ENCODE data around the gene CCER1.
A peak's percentile ranks its signal among the peaks of the same experiment; 100 is the strongest.

The CCER1 gene

DNA sequence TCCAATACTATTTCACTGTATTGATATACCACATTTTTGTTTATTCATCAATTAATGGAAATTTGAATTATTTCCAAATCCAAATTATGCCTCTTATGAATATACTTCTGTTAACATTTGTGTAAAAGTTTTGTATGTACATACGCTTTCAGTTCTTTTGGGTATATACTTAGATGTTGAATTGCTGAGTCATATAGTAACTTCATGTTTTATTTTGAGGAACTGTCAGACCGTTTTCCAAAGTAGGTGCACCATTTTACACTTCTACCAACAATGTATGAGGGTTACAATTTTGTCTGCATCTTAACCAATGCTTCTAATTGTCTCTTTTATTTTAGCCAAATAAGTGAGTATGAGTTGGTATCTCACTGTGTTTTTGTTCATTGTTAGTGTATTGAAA, 10.2 kb upstream of the CCER1 start:
- no peak for DNase-seq (ENCODE audit: low spot score)

DNA sequence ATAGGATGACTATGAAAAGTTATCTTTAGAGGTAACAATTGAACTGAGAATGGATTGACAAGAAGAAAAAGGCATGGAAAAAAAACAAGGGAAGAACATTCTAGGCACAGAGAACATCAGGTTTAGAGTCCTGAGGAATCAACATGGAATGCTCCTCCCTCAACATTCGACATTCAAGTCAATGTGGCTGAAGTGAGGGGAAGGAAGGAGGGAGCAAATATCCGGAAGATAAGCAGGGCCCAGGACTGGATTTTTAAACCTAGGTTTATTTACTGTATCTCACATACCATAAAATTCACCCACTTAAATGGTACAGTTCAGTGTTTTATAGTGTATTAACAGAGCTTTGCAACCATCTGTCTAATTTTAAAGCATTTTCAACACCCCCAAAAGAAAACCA, 9.6 kb upstream of the CCER1 start:
- no peak for DNase-seq (ENCODE audit: low spot score)

DNA sequence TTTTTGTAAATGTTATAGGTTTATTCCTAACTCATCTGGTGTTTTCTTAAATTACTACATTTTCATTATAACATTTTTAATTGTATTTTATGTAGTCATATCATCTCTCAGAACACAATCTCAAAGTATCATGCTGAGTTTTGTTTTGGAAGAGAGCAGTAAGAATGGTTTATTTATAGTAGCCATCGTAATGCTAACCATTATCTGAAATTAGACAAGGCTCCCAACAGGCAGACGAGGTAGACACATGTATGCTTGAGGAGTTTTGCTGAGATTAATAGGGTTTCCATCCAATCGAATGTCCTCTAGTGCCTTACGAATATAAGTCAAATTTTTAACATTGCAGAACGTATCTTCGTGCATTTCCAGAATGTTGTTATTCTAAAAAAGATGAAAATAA, 9.0 kb upstream of the CCER1 start:
- DNase-seq (ENCODE audit: low spot score), result no peak

DNA sequence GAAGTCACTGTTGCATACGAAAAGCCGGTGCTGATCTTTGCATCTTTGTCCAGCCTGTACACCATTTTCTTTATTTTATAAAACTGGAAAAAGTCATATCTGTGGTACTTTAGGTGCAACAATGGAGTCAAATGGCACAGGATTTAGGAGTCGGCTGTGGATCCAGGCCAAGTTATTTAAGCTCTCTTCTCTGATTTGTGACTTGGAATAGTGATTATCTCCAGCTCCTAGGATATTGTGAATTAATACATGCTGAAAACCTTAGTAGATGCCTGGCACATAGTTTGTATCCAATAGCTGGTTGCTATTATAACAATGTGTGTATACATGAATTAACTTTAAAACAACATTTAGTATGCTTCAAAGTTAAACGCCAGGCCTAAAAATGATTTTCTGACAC, 6.2 kb upstream of the CCER1 start:
- DNase-seq (ENCODE audit: low spot score), result no peak

DNA sequence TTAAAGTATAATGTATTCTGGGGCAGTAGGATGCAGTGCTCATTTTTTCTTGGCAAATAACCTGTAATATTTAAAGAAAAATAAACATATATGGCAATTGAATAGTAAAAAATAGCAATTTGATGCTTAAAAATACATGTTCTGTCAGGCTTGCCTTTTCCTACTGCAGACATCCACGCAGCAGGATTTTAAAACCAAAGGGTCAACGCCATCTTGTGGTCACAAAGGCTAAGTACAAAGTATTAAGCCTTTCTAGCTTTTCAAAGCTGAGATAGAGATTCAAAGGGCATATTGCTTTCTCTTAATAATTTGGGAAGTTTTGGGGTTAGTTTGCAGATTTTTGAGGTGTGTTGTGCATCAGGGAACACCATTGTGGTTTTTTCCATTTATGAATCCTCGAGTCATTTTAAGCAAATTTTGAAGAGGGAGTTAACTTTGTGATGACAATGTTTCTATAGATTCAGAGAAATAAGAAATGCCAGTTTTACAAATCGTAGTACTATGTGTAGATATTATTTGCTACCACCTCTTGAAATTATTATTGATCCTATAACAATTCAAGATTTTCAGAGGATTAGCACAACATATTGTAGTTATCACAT, 4.7 kb upstream of the CCER1 start:
- DNase-seq (ENCODE audit: low spot score), result peak; percentile 9

DNA sequence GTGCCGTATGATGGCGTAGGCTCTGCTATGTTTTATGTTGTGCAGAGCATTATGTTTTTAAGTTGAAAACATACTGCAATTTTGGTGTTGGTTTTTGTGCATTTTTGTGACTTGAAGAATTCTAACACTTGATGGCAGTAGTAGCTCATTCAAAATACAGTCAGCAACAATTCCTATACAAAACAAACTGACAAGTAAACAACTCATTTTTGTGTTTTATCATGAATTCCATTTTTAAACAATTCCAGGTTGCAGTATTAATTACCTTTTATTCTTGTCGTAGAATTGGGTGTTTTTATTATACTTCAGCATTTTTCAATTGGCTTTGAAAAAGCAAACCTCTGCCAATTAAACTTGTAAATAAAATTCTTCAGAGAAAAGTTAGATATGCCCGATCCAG, 4.1 kb upstream of the CCER1 start:
- DNase-seq (ENCODE audit: low spot score), result no peak

DNA sequence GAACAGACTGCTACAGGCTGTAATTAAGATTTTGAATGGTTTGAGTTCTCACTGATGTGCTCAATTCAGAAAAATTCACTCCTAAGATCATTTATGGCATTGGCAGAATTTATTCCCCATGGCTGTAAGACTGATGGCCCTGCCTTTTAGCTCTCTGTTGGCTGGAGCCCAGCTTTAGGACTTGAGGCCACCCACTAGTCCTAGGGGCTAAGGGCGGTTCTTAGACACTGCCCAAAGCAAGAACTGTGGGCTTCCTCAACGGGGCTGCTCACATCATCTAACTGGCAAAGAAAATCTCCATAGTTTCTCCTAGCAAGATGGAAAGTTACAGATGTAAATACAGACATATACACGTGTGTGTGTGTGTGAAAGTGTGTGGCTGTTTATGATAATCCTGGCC, 3.4 kb upstream of the CCER1 start:
- DNase-seq (ENCODE audit: low spot score), result no peak

DNA sequence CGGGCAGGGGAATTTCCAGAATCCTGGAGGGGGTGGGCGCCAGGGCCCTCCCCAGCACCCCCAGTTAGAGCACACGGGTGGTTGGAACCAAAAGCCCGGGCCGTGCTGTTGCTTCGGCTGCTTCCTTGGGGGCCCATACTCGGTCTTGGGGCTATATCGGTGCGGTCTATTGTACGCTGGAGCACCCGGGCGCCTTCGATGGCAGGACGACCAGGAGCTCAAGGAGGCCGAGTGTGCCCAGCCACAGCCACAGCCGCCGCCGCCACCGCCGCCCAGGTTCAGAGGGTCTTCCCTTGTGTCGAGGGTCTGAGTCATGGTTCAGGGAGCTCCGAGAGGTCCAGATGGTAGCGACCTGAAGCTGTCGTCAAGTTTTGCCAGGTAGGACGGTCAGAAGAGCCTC, 548 bp downstream of the CCER1 start:
- DNase-seq (ENCODE audit: low spot score), result no peak

DNA sequence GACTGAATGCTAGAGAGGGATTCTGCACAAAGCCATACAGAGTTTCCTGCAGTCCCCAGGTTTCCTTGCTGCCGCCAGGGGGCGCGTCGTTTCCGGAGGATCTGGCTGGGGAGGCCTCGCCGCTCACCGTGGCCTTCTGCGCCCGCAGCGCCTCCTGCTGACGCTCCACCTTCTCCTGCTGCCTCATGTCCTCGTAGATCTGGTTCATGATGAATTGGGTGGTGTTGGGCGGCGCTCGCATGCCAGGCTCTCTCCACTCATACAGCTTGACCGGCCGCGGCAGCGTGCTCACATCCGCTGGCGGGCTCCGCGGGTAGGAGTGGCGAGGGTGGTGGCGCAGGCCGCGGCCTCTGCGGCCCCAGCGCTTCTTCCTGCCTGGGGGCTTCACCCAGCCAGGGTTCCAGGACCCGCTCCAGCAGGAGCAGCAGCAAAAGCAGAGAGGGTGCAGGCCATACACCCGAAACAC, 987 bp downstream of the CCER1 start:
- peak; percentile 27 for DNase-seq (ENCODE audit: low spot score)

DNA sequence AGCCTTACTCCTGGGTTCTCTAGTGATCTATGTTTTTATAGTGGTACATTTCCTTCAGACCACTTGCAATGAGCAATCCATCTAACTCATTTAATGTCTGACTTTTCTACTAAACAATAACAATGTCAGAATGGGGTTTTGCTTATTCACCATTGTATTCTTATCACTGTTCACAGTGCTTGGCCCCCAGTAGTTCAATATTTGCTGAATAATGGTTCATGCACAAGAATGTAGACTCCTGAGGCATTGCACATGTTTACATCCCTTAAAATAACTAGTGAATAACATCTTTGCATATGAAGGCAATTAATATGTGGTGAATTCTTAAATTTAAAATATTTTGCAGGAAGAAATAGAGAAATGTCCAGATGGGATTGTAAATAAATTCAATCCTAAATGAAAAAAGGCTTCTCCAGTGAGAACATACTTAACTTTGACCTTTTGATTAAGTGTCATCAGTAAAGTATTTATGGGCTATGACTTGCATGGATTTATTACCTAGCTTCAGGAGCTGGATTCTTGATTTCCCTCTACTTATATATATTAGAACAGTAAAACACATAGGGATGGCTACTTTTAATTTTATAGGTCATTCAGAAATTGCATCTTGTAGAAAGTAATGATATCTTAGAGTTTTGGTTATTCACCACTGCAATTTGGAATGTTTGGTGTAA, 3.4 kb downstream of the CCER1 start:
- no peak for DNase-seq (ENCODE audit: low spot score)

DNA sequence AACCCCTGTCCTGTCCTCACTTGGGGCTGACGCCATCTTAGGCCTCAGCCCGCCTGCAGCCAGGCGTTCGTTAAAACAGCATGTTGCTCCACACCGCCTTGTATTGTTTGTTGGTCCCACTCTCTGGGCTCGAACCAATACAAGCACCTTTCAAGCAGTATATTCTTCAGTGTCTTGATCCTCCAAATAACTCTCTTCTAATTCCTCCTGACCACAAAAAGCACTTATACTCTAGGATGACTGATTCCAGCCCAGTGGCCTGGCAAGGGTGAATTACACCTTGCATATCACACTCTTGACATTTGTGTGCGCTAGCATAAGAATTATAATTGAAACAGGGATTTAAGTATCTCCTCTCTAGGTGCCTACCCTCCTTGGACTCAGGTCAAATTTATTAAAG, 7.1 kb downstream of the CCER1 start:
- no peak for DNase-seq (ENCODE audit: low spot score)

DNA sequence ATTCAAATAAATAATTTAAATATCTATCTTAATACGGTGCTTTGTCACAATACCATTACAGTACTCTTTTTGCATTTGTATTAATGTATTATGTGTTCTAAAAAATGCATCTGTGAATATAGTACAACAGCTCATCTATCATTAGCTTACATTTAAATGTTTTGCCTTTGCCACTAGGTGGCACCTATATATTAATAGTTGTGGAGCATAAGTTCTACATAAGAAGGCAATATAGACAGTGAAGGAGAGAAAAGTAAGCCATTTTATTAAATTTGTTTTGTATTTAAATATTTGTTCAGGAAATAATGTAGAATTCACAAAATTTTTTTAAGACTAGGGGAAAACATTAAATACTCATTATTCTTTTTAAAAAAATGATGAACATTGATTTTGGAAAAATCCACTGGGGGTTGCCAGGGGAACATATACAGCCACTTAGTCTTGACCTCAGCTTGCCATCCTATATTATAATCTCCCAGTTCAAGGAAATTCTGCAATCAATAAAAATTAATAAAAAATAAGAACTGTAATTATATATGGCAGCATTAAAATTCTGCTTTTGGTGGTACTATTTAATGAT, 9.8 kb downstream of the CCER1 start:
- peak; percentile 15 for DNase-seq (ENCODE audit: low spot score)

DNA sequence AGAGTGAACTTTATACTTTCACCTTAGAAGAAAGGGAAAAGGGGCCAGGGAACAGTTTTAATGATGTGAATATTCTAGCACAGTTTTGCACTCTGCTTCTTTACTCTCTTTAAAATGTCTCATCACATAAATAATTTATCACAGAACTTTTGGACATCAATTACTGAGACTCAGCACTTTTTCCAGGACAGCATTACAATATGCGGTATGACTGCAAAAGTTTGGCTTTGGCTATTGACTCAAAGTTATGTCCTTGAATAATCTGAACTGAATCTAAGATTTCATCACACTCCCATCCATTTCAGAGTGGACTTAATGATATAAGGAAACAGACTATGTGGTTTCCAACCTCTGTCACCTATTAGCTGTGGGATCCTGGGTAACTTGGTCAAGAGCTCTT, 11.7 kb downstream of the CCER1 start:
- no peak for DNase-seq (ENCODE audit: low spot score)

DNA sequence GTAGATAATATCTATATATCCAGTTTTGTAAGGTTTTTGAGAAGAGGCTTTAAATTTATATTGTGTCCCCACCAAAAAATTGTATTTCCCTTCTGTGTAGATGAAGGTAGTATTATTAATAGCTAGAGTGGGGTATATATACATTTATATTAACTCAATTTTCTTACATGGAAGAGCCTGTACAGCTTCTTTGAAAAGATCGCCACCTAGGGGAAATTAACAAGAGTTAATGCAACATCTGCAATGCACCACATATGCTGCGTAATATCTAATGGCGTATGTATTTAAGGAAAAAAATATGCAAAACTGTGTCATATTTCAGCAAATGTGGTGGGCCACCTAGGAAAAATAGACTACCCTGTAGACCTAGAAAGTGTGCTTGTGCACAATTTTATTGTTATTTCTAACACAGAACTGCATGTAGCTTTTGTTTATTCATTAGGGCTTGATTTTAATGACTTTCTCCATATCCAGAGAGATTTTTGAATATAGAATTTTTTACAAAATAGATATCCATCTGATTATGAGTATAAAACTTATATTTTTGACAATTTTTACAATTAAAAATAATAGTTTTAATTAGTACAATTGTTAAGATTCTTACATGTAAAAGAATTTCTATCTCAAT, 14.0 kb downstream of the CCER1 start:
- DNase-seq (ENCODE audit: low spot score), result peak; percentile 24

DNA sequence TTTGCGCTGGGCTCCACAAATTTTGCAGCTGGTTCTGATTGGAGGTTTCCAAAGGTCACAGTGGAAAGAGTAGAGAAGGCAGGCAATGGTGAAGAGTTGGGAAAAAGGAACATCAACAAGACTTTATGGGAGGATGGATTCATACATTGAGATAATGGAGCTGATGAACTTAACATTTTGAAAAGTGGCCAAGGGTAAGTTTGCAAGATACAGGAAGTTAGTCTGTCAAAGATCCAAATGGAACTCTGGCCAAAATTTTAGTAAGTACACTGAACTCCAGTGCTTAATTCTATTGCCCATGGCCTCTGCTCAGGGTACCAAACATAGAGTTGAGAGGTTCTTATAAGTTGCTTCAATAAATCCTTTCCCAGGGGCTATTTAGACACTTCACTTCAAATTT, 15.6 kb downstream of the CCER1 start:
- DNase-seq (ENCODE audit: low spot score), result no peak

DNA sequence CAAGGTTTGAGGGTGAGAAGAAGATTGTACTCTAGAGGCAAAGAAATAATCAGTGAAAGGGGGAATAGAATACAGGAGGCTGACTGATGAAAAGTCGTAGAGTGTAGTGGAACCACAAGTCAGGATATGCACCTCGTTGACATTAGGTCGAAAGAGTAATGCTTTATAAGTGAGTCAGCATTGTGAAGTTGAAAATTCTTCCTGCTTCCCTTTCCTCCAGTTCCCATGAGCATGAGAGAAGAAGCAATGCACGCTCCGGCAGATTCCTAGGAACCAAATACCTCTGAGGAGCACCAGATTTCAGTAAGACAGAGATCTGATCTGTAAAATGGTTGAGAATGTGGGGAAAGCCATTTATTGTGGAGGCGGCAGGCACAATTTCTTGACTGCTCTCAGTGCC, 16.5 kb downstream of the CCER1 start:
- no peak for DNase-seq (ENCODE audit: low spot score)

DNA sequence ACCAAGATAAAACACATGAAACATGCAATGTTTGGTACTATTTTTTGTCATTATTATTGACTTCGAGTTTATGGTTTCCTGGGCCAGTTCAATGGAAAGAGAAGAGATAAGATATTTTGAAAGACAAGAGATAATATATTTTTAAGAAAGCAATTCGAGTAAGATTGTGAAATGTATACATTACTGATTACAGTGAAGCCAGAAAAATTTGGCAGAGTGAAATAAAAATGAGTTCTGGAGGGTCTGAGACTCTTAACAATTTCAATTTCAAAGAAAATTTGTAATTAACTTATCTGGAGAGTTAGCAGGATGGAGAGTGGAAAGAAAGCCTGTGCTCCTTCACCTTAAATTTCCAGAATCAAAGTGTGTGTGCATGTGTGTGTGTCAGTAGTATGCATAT, 17.3 kb downstream of the CCER1 start:
- DNase-seq (ENCODE audit: low spot score), result no peak

DNA sequence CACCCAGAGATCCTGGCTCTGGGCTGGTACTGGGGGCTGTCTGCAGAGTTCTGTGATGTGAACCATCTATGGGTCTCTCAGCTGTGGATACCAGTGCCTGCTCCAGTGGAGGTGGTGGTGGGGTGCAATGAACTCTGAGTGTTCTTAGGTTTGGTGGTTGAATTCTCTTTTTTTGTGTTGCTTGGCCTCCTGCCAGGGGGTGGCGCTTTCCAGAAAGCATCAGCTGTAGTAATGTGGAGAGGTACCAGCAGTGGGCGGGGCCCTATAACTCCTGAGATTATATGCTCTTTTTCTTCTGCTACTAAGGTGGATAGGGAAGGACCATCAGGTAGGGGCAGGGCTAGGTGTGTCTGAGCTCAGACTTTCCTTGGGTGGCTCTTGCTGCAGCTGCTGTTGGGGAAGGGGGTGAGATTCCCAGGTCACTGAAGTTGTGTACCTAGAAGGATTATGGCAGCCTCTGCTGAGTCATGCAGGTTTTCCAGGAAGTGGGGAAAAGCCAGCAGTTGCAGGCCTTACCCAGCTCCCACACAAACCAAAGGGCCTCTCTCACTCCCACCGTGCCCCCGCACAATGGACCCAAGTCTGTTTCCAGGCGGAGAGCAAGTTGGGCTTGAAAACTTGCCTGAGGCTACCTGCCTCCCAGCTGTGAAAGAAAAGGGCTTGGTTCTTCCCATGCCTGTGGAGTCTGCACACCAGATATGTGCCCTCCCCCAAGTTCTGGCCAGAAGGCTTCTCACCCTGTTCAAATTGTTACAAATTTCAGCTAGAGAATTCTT, 18.6 kb downstream of the CCER1 start:
- DNase-seq (ENCODE audit: low spot score), result no peak

DNA sequence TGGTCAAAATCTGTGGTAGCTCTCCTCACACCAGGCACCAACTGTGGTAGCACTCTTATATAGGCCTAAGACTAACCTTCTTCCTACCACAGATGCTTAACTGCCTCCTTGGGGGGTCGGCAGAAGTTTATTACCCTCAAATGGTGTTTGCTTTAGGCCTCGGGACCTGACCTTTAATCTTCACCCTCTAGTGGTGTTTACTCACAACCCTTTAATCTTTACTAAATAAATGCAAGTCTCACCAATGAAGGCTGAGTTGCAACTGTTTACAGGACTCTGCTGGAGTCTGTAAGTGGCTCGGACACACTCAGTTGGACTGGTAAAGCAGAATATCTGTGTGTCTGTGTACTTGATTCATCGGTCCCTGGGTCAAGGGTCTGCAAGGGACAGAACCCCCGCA, 29.4 kb downstream of the CCER1 start:
- DNase-seq (ENCODE audit: low spot score), result no peak

DNA sequence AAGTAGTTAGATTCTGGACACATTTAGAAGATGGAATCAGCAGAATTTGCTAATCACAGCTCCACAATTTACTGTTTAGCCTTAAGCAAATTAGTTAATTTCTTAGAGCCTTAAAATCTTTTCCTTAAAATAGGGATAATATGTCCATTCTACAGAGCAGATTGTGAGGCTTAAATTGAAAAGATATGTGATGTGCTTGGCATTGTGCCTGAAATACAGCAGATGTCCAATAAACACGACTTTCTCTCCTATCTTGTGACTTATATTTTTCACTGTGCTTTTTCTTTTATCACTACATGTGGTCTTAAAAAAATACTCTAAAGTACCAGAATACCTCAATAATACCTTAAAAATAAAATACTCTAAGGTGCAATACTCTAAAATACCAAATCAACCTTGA, 30.6 kb downstream of the CCER1 start:
- no peak for DNase-seq (ENCODE audit: low spot score)

DNA sequence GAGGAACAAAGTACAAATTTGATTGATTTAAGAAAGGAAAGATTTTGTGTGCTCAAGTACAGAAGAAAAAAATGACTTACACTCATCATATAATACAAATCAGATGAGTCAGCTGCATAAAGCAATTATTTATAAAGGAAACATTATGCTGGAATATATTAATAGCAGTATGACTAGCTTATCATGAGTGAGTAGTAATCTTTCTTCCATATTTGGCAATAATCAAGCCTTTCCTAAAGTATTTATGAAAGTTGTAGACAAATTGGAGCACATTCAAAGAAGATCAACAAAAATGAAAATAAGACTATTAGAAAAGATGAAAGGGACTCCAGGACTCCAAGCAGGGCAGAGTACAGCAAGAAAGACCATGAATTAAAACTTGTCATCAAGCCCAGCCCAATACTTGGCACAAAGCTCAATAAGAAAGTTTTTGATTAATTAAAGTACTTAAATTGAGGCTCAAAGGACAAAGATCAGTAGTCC, 32.8 kb downstream of the CCER1 start:
- no peak for DNase-seq (ENCODE audit: low spot score)

DNA sequence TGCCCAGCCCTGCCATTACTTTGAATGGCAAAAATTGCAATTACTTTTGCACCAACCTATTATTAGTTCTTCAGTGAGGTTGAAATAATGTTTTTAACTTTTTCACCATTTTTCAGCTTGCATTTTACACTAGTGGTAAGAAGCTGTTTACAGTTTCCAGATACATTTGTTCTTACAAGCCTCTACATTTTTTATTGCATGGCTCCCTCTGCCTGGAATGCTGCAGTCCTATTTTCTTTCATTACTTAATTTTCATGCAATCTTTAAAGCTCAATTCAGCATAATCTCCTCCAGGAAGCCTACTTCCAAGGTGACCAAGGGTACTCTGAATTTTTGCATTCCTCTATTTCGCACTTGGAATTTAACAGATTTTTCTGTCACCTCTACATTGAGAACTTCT, 33.4 kb downstream of the CCER1 start:
- DNase-seq (ENCODE audit: low spot score), result no peak
